Measurements from ENCODE around the gene CDH26.

DNA sequence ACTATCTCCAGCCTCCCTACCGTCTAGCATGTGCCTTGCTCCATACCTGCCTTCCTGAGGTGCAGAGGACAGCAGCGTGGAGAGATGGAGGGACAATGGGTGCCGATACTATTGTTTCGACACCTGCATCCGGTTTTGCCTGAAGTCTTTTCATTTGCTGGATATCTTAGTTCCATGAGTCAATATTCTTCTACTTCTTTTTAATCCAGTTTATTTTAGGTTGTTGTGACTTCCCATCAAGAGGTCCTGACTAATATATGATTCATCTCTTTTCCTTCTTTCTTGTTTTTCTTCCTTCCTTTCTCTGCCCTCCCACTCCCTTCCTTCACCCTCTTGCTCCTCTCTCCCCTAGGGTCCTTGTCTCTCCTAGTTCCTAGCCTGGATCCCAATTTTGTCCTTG lies 91.4 kb downstream of the CDH26 start:
- no peak for TF ChIP-seq CTCF (IDR thresholded peaks at IDR 0.05)
- TF ChIP-seq USF2 (CRISPR knock-in tag; IDR thresholded peaks at IDR 0.05) = no peak
- no peak for TF ChIP-seq SMAD4 (CRISPR knock-in tag; IDR thresholded peaks at IDR 0.05)
- TF ChIP-seq RELA (CRISPR knock-in tag; IDR thresholded peaks at IDR 0.05; ENCODE audit: borderline replicate concordance) = no peak
- TF ChIP-seq MXD4 (CRISPR knock-in tag; IDR thresholded peaks at IDR 0.05; ENCODE audit: borderline replicate concordance) = no peak
- TF ChIP-seq ZNF121 (CRISPR knock-in tag; IDR thresholded peaks at IDR 0.05) = no peak
- TF ChIP-seq, protein P1, sequence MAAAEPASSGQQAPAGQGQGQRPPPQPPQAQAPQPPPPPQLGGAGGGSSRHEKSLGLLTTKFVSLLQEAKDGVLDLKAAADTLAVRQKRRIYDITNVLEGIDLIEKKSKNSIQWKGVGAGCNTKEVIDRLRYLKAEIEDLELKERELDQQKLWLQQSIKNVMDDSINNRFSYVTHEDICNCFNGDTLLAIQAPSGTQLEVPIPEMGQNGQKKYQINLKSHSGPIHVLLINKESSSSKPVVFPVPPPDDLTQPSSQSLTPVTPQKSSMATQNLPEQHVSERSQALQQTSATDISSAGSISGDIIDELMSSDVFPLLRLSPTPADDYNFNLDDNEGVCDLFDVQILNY (CRISPR knock-in tag; IDR thresholded peaks at IDR 0.05) = no peak

All from WTC11 (cell line).